CD14-positive monocyte (primary cell): Measurements from ENCODE around the gene PLXNA4. TPM values are rescaled to one million over a fixed set of nuclear protein-coding genes. Genes with fewer than 3 reads are reported as not detected.

Source experiments
- DNase-seq, 3 donors: peaks; one replicate each; pipeline ENCODE4 v3.0.0-alpha.2; 2011 to 2022
- H2AFZ ChIP-seq: 2 replicates; pipeline ENCODE4 v1.6.0; 2012; ENCODE audit warnings: mild to moderate bottlenecking, low read depth, low read length, inconsistent platforms; ENCODE audit not compliant: insufficient read depth, poor library complexity, severe bottlenecking
- H3K27ac ChIP-seq, 2 donors: 1 replicate in 1 of 2; 2 replicates in 1 of 2; pipeline ENCODE4 v1.5.1; 2012 to 2013; ENCODE audit warnings: low read length in 2 of 2, control low read depth in 1 of 2, inconsistent platforms in 1 of 2, low read depth in 1 of 2, mild to moderate bottlenecking in 1 of 2
- H3K27me3 ChIP-seq, 2 donors: one replicate each; pipeline versions ENCODE4 v1.6.0 to v1.6.1; 2011 to 2013; ENCODE audit warnings: low read length in 2 of 2; ENCODE audit not compliant: control insufficient read depth in 2 of 2, insufficient read depth in 2 of 2
- H3K36me3 ChIP-seq, 2 donors: replicated peaks in 1 of 2; 1 replicate in 1 of 2; 2 replicates in 1 of 2; pipeline versions ENCODE4 v1.5.1 to v1.6.1; 2012 to 2013; ENCODE audit warnings: low read length in 2 of 2, control low read depth in 1 of 2, inconsistent platforms in 1 of 2, mild to moderate bottlenecking in 1 of 2; ENCODE audit not compliant: insufficient read depth in 2 of 2, control insufficient read depth in 1 of 2
- H3K4me1 ChIP-seq, 2 donors: 1 replicate in 1 of 2; 2 replicates in 1 of 2; pipeline versions ENCODE4 v1.5.1 to v1.6.1; 2012 to 2013; ENCODE audit warnings: low read length in 2 of 2, control low read depth in 1 of 2, inconsistent platforms in 1 of 2, mild to moderate bottlenecking in 1 of 2, moderate library complexity in 1 of 2; ENCODE audit not compliant: insufficient read depth in 2 of 2, control insufficient read depth in 1 of 2
- H3K4me2 ChIP-seq: replicated peaks from 2 replicates; pipeline ENCODE3; 2012; ENCODE audit warnings: low read length, moderate library complexity, mild to moderate bottlenecking; ENCODE audit not compliant: poor library complexity, severe bottlenecking; ENCODE audit errors: extremely low read depth
- H3K4me3 ChIP-seq, 3 experiments: fragments of 200-600 bp in 1 of 3; sonication (generic) in 1 of 3; replicated peaks in 1 of 3; 1 replicate in 2 of 3; 2 replicates in 1 of 3; pipeline ENCODE4 v1.5.1; 2011 to 2013; ENCODE audit warnings: low read length in 3 of 3, mild to moderate bottlenecking in 3 of 3, control low read depth in 2 of 3, low read depth in 2 of 3, inconsistent platforms in 1 of 3, moderate library complexity in 1 of 3
- H3K79me2 ChIP-seq: 2 replicates; pipeline ENCODE4 v1.6.0; 2012; ENCODE audit warnings: mild to moderate bottlenecking, control low read depth, inconsistent platforms, low read length, moderate library complexity; ENCODE audit not compliant: insufficient read depth
- H3K9ac ChIP-seq: 2 replicates; pipeline ENCODE4 v1.6.0; 2017; ENCODE audit warnings: low read length, mild to moderate bottlenecking; ENCODE audit not compliant: insufficient read depth, poor library complexity, severe bottlenecking
- H3K9me3 ChIP-seq, 2 donors: replicated peaks in 1 of 2; 1 replicate in 1 of 2; 2 replicates in 1 of 2; pipeline versions ENCODE4 v1.5.1 to v1.6.1; 2012 to 2013; ENCODE audit warnings: low read length in 2 of 2, control low read depth in 1 of 2; ENCODE audit not compliant: control insufficient read depth in 1 of 2, insufficient read depth in 1 of 2
- H4K20me1 ChIP-seq: 2 replicates; pipeline ENCODE4 v1.6.0; 2012; ENCODE audit warnings: mild to moderate bottlenecking, low read length, control low read depth, moderate library complexity; ENCODE audit not compliant: insufficient read depth
- H3K27ac Mint-ChIP-seq, 7 donors: one replicate each; pipeline ENCODE4 v1.8.0; 2020; ENCODE audit warnings: mild to moderate bottlenecking in 7 of 7, mixed read lengths in 7 of 7, moderate library complexity in 6 of 7, inconsistent platforms in 2 of 7
- H3K27me3 Mint-ChIP-seq, 3 donors: one replicate each; pipeline ENCODE4 v1.8.0; 2021 to 2022; ENCODE audit warnings: low read depth in 3 of 3, mild to moderate bottlenecking in 3 of 3, mixed read lengths in 3 of 3, moderate library complexity in 3 of 3, inconsistent platforms in 1 of 3
- H3K36me3 Mint-ChIP-seq, 2 donors: one replicate each; pipeline ENCODE4 v1.8.0; 2020; ENCODE audit warnings: mixed read lengths in 2 of 2, inconsistent platforms in 1 of 2, mild to moderate bottlenecking in 1 of 2
- H3K4me1 Mint-ChIP-seq: one replicate; pipeline ENCODE4 v1.8.0; 2020; ENCODE audit warnings: mild to moderate bottlenecking, mixed read lengths
- H3K4me3 Mint-ChIP-seq, 2 donors: one replicate each; pipeline ENCODE4 v1.8.0; 2020; ENCODE audit warnings: mild to moderate bottlenecking in 2 of 2, mixed read lengths in 2 of 2, moderate library complexity in 1 of 2
- H3K9me3 Mint-ChIP-seq, 7 donors: one replicate each; pipeline ENCODE4 v1.8.0; 2020 to 2022; ENCODE audit warnings: mixed read lengths in 7 of 7, mild to moderate bottlenecking in 6 of 7, moderate library complexity in 6 of 7, inconsistent platforms in 2 of 7
- WGBS: methylation state at CpG from one replicate; pipeline ENCODE4 v1.1.5; 2013; ENCODE audit warnings: missing lambda C conversion rate; ENCODE audit not compliant: insufficient coverage; 5-methylcytosine and 5-hydroxymethylcytosine counted together
- intact Hi-C, 2 donors: fragments of 100-400 bp; cut with micrococcal nuclease; formaldehyde crosslinking; loops; one replicate each; pipeline versions ENCODE4 v1.15.0 to v1.15.1; 2023
- polyA plus RNA-seq, 3 donors: library from polyadenylated mRNA; depleted of rRNA in 1 of 3; unstranded in 2 of 3; stranded (reverse) in 1 of 3; fragments of 300-500 nt in 2 of 3; fragments of >200 nt in 1 of 3; fragmentation: Illumina TruSeq in 2 of 3; gene quantifications; 1 replicate in 2 of 3; 2 replicates in 1 of 3; pipeline ENCODE4 v1.2.3, GENCODE V29; 2012 to 2021
- TF ChIP-seq, protein P1 (sequence below): fragments of 200-600 bp; IDR thresholded peaks from one replicate; pipeline ENCODE4 v1.8.0; 2022; ENCODE audit warnings: antibody characterized with exemption, mild to moderate bottlenecking

The PLXNA4 gene
- polyA plus RNA-seq, 3 donors: not detected

DNA sequence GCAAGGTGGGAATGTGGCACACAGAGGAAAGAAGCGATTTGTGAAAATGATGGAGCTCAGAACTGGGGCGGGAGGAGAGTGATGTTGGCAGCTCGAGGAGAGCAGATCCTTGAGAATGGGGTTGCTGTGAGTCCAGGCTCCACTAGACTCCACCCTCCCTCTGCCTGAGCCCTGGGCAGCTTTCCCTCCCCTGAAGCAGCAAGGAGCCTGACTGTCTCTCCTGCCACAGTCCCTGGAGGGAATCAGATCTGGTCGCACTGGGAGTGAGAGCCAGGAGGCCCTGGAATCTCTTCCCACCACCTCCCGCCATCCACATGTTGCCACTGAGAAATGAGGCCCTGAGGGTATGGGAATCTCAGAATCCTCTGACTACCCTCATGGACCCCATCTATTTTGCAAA lies 362.7 kb downstream of the PLXNA4 start:
- H3K9me3 Mint-ChIP-seq: peaks cover 0 to 2% (median 0%) of the 10 kb centered on the region in 7 donors
- H3K36me3 Mint-ChIP-seq: no peaks in the 10 kb centered on the region
- no peak overlapping the region for H3K27ac Mint-ChIP-seq
- H3K4me1 ChIP-seq: no peaks in the 10 kb centered on the region
- no peak overlapping the region for H3K9ac ChIP-seq
- no peak overlapping the region for H3K4me3 ChIP-seq
- H3K27me3 Mint-ChIP-seq: peaks cover 0 to 2% (median 2%) of the 10 kb centered on the region in 3 donors
- no peak overlapping the region for H3K4me2 ChIP-seq
- no peaks in the 10 kb centered on the region for H3K27me3 ChIP-seq
- WGBS: no CpG with 5 or more reads among the region's 5 CpGs
- no peak for DNase-seq
- no peak overlapping the region for H3K4me3 Mint-ChIP-seq
- no peaks in the 10 kb centered on the region for H3K4me1 Mint-ChIP-seq
- no peaks in the 10 kb centered on the region for H3K9me3 ChIP-seq
- TF ChIP-seq, protein P1, sequence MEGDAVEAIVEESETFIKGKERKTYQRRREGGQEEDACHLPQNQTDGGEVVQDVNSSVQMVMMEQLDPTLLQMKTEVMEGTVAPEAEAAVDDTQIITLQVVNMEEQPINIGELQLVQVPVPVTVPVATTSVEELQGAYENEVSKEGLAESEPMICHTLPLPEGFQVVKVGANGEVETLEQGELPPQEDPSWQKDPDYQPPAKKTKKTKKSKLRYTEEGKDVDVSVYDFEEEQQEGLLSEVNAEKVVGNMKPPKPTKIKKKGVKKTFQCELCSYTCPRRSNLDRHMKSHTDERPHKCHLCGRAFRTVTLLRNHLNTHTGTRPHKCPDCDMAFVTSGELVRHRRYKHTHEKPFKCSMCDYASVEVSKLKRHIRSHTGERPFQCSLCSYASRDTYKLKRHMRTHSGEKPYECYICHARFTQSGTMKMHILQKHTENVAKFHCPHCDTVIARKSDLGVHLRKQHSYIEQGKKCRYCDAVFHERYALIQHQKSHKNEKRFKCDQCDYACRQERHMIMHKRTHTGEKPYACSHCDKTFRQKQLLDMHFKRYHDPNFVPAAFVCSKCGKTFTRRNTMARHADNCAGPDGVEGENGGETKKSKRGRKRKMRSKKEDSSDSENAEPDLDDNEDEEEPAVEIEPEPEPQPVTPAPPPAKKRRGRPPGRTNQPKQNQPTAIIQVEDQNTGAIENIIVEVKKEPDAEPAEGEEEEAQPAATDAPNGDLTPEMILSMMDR: no peak
- H3K27ac ChIP-seq: no peak overlapping the region
- H4K20me1 ChIP-seq: no peaks in the 10 kb centered on the region
- intact Hi-C loops: no loop called here
- H3K36me3 ChIP-seq: no peaks in the 10 kb centered on the region
- no peak overlapping the region for H2AFZ ChIP-seq
- H3K79me2 ChIP-seq: no peaks in the 10 kb centered on the region

GRCh38 chr7:132211971-132212370 lies 364.3 kb downstream of the PLXNA4 start:
- Histone ChIP-seq H3K27me3 (no peaks in the 10 kb centered on the region), H3K9ac (no peak overlapping the region), H3K4me2 (no peak overlapping the region), H3K9me3 (no peaks in the 10 kb centered on the region), H4K20me1 (no peaks in the 10 kb centered on the region), H3K27ac (no peak overlapping the region), H3K4me3 (no peak overlapping the region), H2AFZ (no peak overlapping the region), H3K4me1 (no peaks in the 10 kb centered on the region), H3K36me3 (no peaks in the 10 kb centered on the region), H3K79me2 (no peaks in the 10 kb centered on the region)
- peaks cover 0 to 2% (median 0%) of the 10 kb centered on the region in 7 donors for H3K9me3 Mint-ChIP-seq
- no peak overlapping the region for H3K4me3 Mint-ChIP-seq
- no peak for DNase-seq
- no CpG with 5 or more reads among the region's 4 CpGs for whole genome bisulfite sequencing
- no peak overlapping the region for H3K27ac Mint-ChIP-seq
- no peaks in the 10 kb centered on the region for H3K36me3 Mint-ChIP-seq
- no peaks in the 10 kb centered on the region for H3K4me1 Mint-ChIP-seq
- TF ChIP-seq, protein P1: no peak
- intact Hi-C loops: no loop called here
- H3K27me3 Mint-ChIP-seq: peaks cover 0 to 3% (median 2%) of the 10 kb centered on the region in 3 donors
